Muscle layer of colon (tissue), 2 donors: ENCODE measurements around the gene SLC12A8.
"Not testable (repeated sequence)": the region's sequence is repeated elsewhere in the genome, so short reads cannot be mapped to it uniquely, and the experiment has no call there.

ENCODE experiments used
- H3K27ac ChIP-seq: one replicate; pipeline ENCODE4 v1.7.0; 2013; ENCODE audit warnings: low read depth, mild to moderate bottlenecking, low read length, moderate library complexity
- H3K27me3 ChIP-seq, 2 donors: one replicate each; pipeline ENCODE4 v1.7.0; 2013; ENCODE audit warnings: low read length in 2 of 2, mild to moderate bottlenecking in 2 of 2; ENCODE audit not compliant: insufficient read depth in 2 of 2, control insufficient read depth in 1 of 2
- H3K36me3 ChIP-seq: one replicate; pipeline ENCODE4 v1.7.0; 2013; ENCODE audit warnings: mild to moderate bottlenecking, low read length; ENCODE audit not compliant: insufficient read depth
- H3K4me1 ChIP-seq: one replicate; pipeline ENCODE4 v1.7.0; 2013; ENCODE audit warnings: mild to moderate bottlenecking, low read length; ENCODE audit not compliant: insufficient read depth
- H3K4me3 ChIP-seq, 2 donors: one replicate each; pipeline ENCODE4 v1.7.0; 2013; ENCODE audit warnings: low read length in 2 of 2, low read depth in 1 of 2, mild to moderate bottlenecking in 1 of 2, moderate library complexity in 1 of 2
- H3K9ac ChIP-seq: one replicate; pipeline ENCODE4 v1.7.0; 2013; ENCODE audit warnings: low read length
- H3K9me3 ChIP-seq: one replicate; pipeline ENCODE4 v1.7.0; 2013; ENCODE audit warnings: mild to moderate bottlenecking, low read length
- donor health status: abdominal sarcoma.
- donor health status: Adenocarcinoma of cecum.

SLC12A8 gene

GRCh38 chr3:125103406-125103805 lies 109.1 kb downstream of the SLC12A8 start:
- H3K9ac ChIP-seq = no peak overlapping the region
- no peaks in the 10 kb centered on the region for H3K36me3 ChIP-seq
- no peaks in the 10 kb centered on the region for H3K9me3 ChIP-seq
- no peaks in the 10 kb centered on the region for H3K27me3 ChIP-seq
- no peak overlapping the region for H3K27ac ChIP-seq
- H3K4me3 ChIP-seq = no peak overlapping the region
- no peaks in the 10 kb centered on the region for H3K4me1 ChIP-seq

GRCh38 chr3:125102470-125102869 lies 110.1 kb downstream of the SLC12A8 start:
- no peak overlapping the region for H3K27ac ChIP-seq
- no peaks in the 10 kb centered on the region for H3K27me3 ChIP-seq
- no peak overlapping the region for H3K4me3 ChIP-seq
- H3K9ac ChIP-seq = no peak overlapping the region
- no peaks in the 10 kb centered on the region for H3K9me3 ChIP-seq
- no peaks in the 10 kb centered on the region for H3K4me1 ChIP-seq
- H3K36me3 ChIP-seq = no peaks in the 10 kb centered on the region

GRCh38 chr3:125098611-125099291 lies 113.8 kb downstream of the SLC12A8 start:
- no peaks in the 10 kb centered on the region for H3K4me1 ChIP-seq
- no peaks in the 10 kb centered on the region for H3K27me3 ChIP-seq
- H3K27ac ChIP-seq = no peak overlapping the region
- H3K4me3 ChIP-seq = no peak overlapping the region
- no peak overlapping the region for H3K9ac ChIP-seq
- no peaks in the 10 kb centered on the region for H3K36me3 ChIP-seq
- H3K9me3 ChIP-seq = no peaks in the 10 kb centered on the region

- Histone ChIP-seq H3K9me3 (no peaks in the 10 kb centered on the region), H3K4me3 (no peak overlapping the region), H3K4me1 (no peaks in the 10 kb centered on the region), H3K27me3 (no peaks in the 10 kb centered on the region), H3K36me3 (no peaks in the 10 kb centered on the region), H3K27ac (no peak overlapping the region), H3K9ac (no peak overlapping the region)
These were observed 121.9 kb downstream of the SLC12A8 start for GRCh38 chr3:125090649-125091048.

- no peaks in the 10 kb centered on the region for H3K36me3 ChIP-seq
- no peaks in the 10 kb centered on the region for H3K27me3 ChIP-seq
- H3K9me3 ChIP-seq = no peaks in the 10 kb centered on the region
- H3K4me1 ChIP-seq = no peaks in the 10 kb centered on the region
- H3K27ac ChIP-seq = no peak overlapping the region
- H3K9ac ChIP-seq = no peak overlapping the region
- no peak overlapping the region for H3K4me3 ChIP-seq
These were observed 124.7 kb downstream of the SLC12A8 start for GRCh38 chr3:125087768-125088391.

GRCh38 chr3:125085166-125085565 lies 127.4 kb downstream of the SLC12A8 start:
- Histone ChIP-seq H3K4me3 (no peak overlapping the region), H3K4me1 (no peaks in the 10 kb centered on the region)

GRCh38 chr3:125083776-125084175 lies 128.8 kb downstream of the SLC12A8 start:
- H3K4me1 ChIP-seq = no peaks in the 10 kb centered on the region
- no peak overlapping the region for H3K9ac ChIP-seq
- H3K36me3 ChIP-seq = no peaks in the 10 kb centered on the region
- no peak overlapping the region for H3K27ac ChIP-seq
- H3K4me3 ChIP-seq = no peak overlapping the region
- H3K9me3 ChIP-seq = no peaks in the 10 kb centered on the region
- H3K27me3 ChIP-seq = no peaks in the 10 kb centered on the region

More at GRCh38 chr3:125085166-125085565, 127.4 kb downstream of the SLC12A8 start:
- no peak overlapping the region for H3K9ac ChIP-seq
- no peaks in the 10 kb centered on the region for H3K36me3 ChIP-seq
- no peaks in the 10 kb centered on the region for H3K9me3 ChIP-seq
- no peaks in the 10 kb centered on the region for H3K27me3 ChIP-seq
- no peak overlapping the region for H3K27ac ChIP-seq

- not testable (repeated sequence) for H3K4me3 ChIP-seq, H3K36me3 ChIP-seq, H3K4me1 ChIP-seq, H3K9me3 ChIP-seq, H3K9ac ChIP-seq, H3K27me3 ChIP-seq, H3K27ac ChIP-seq
These were observed 130.2 kb downstream of the SLC12A8 start for GRCh38 chr3:125082339-125082738.

GRCh38 chr3:125080077-125080476 lies 132.5 kb downstream of the SLC12A8 start:
- H3K4me3 ChIP-seq = no peak overlapping the region

GRCh38 chr3:125079675-125080045 lies 132.9 kb downstream of the SLC12A8 start:
- Histone ChIP-seq H3K9me3 (no peaks in the 10 kb centered on the region), H3K9ac (no peak overlapping the region), H3K36me3 (no peaks in the 10 kb centered on the region), H3K4me1 (no peaks in the 10 kb centered on the region), H3K4me3 (no peak overlapping the region), H3K27me3 (no peaks in the 10 kb centered on the region), H3K27ac (no peak overlapping the region)

More at GRCh38 chr3:125080077-125080476, 132.5 kb downstream of the SLC12A8 start:
- Histone ChIP-seq H3K9ac (no peak overlapping the region), H3K4me1 (no peaks in the 10 kb centered on the region), H3K27me3 (no peaks in the 10 kb centered on the region), H3K9me3 (no peaks in the 10 kb centered on the region), H3K27ac (no peak overlapping the region), H3K36me3 (no peaks in the 10 kb centered on the region)

GRCh38 chr3:125078951-125079674 lies 133.4 kb downstream of the SLC12A8 start:
- H3K9me3 ChIP-seq = no peaks in the 10 kb centered on the region
- H3K4me1 ChIP-seq = no peaks in the 10 kb centered on the region
- H3K36me3 ChIP-seq = no peaks in the 10 kb centered on the region
- no peaks in the 10 kb centered on the region for H3K27me3 ChIP-seq
- no peak overlapping the region for H3K27ac ChIP-seq
- H3K9ac ChIP-seq = no peak overlapping the region
- no peak overlapping the region for H3K4me3 ChIP-seq
